Measurements from ENCODE around the gene NAPG. TPM values are rescaled to one million over a fixed set of nuclear protein-coding genes. Genes with fewer than 3 reads are reported as not detected.

The NAPG gene
- total RNA-seq, 1 donor from 2014 or later = 28.1 TPM

- intact Hi-C loops (cut with DNase I) = no loop called here
- H3K27ac ChIP-seq = no peak overlapping the region
- no peak for DNase-seq
Measured at GRCh38 chr18:10525371-10525691, 496 bp upstream of the NAPG start.

GRCh38 chr18:10526561-10526949 lies 728 bp downstream of the NAPG start:
- Histone ChIP-seq H3K36me3 (no peaks in the 10 kb centered on the region), H3K9me3 (no peaks in the 10 kb centered on the region), H3K27ac (peak overlapping the region; percentile 96), H3K4me1 (peaks cover 55% of the 10 kb centered on the region), H3K4me3 (peak overlapping the region; percentile 94), H3K27me3 (ENCODE audit: low read depth) (no peaks in the 10 kb centered on the region)
- DNase-seq (no peak), ATAC-seq (peak; percentile 7 to 15)
- intact Hi-C loops (cut with DNase I) = no loop called here
- TF ChIP-seq, protein P1, sequence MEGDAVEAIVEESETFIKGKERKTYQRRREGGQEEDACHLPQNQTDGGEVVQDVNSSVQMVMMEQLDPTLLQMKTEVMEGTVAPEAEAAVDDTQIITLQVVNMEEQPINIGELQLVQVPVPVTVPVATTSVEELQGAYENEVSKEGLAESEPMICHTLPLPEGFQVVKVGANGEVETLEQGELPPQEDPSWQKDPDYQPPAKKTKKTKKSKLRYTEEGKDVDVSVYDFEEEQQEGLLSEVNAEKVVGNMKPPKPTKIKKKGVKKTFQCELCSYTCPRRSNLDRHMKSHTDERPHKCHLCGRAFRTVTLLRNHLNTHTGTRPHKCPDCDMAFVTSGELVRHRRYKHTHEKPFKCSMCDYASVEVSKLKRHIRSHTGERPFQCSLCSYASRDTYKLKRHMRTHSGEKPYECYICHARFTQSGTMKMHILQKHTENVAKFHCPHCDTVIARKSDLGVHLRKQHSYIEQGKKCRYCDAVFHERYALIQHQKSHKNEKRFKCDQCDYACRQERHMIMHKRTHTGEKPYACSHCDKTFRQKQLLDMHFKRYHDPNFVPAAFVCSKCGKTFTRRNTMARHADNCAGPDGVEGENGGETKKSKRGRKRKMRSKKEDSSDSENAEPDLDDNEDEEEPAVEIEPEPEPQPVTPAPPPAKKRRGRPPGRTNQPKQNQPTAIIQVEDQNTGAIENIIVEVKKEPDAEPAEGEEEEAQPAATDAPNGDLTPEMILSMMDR (IDR thresholded peaks at IDR 0.05) = no peak

More at GRCh38 chr18:10525371-10525691, 496 bp upstream of the NAPG start:
- TF ChIP-seq, protein P1 (IDR thresholded peaks at IDR 0.05) = no peak
- peaks cover 43% of the 10 kb centered on the region for H3K4me1 ChIP-seq
- no peak for ATAC-seq
- no peaks in the 10 kb centered on the region for H3K36me3 ChIP-seq
- H3K4me3 ChIP-seq = peak overlapping the region; percentile 94
- no peaks in the 10 kb centered on the region for H3K27me3 ChIP-seq (ENCODE audit: low read depth)
- H3K9me3 ChIP-seq = no peaks in the 10 kb centered on the region

- TF ChIP-seq, protein P1 (IDR thresholded peaks at IDR 0.05) = no peak
- ATAC-seq (no peak), DNase-seq (no peak)
- Histone ChIP-seq H3K9me3 (no peaks in the 10 kb centered on the region), H3K4me3 (no peak overlapping the region), H3K36me3 (no peaks in the 10 kb centered on the region), H3K27me3 (ENCODE audit: low read depth) (no peaks in the 10 kb centered on the region), H3K4me1 (peaks cover 57% of the 10 kb centered on the region), H3K27ac (no peak overlapping the region)
- intact Hi-C loops (cut with DNase I) = no loop called here
Measured at GRCh38 chr18:10528439-10528838, 2.6 kb downstream of the NAPG start.

DNA sequence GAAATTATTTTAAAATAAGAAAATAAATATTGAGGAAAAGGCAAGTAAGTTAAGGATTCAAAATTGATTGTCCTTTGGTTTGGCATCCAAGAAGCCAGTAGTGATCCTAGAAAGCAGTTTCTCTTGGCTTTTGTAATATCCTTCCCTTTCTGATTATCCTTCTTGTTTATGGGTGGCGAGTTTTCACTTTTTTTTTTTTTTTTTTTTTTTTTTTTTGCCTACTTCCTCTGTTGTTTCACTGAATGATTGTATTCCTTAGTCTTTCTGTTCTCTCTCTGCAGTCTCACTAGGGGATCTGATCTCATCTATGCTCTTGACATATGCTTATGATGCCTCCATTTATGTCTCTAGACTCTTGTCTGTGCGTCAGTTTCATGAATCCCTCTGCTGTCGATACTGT lies 4.2 kb downstream of the NAPG start:
- ATAC-seq = no peak
- Histone ChIP-seq H3K27me3 (ENCODE audit: low read depth) (no peaks in the 10 kb centered on the region), H3K4me1 (peaks cover 55% of the 10 kb centered on the region), H3K9me3 (no peaks in the 10 kb centered on the region), H3K27ac (peak overlapping the region; percentile 7), H3K36me3 (no peaks in the 10 kb centered on the region), H3K4me3 (no peak overlapping the region)
- no peak for DNase-seq
- TF ChIP-seq, protein P1 (IDR thresholded peaks at IDR 0.05) = no peak
- intact Hi-C loops (cut with DNase I) = no loop called here

DNA sequence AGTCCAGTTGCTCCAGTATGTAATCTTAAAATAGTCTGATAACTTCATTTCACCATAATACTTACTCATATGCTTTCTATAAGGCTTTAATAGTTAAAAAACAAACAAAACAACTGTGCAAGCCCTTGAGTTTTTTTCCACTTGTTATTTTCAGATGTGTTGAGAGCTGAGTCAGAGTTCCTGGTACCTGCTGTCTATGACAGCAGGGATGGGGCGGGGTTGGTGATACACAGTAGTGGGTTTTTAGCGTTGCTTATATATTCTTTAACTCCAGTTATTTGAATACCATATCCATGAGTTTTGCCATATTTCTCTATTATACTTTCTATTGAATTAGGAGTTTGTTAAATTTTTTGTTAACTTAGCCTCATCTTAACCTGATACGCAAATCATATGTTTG lies 5.0 kb downstream of the NAPG start:
- H3K4me3 ChIP-seq = no peak overlapping the region
- no peaks in the 10 kb centered on the region for H3K27me3 ChIP-seq (ENCODE audit: low read depth)
- no peaks in the 10 kb centered on the region for H3K9me3 ChIP-seq
- no peak for DNase-seq
- peaks cover 2% of the 10 kb centered on the region for H3K36me3 ChIP-seq
- intact Hi-C loops (cut with DNase I) = no loop called here
- ATAC-seq = peak; percentile 27 to 46
- H3K4me1 ChIP-seq = peaks cover 48% of the 10 kb centered on the region
- TF ChIP-seq, protein P1 (IDR thresholded peaks at IDR 0.05) = no peak
- H3K27ac ChIP-seq = peak overlapping the region; percentile 7

GRCh38 chr18:10533111-10533510 lies 7.3 kb downstream of the NAPG start:
- TF ChIP-seq, protein P1 (IDR thresholded peaks at IDR 0.05) = no peak

More at GRCh38 chr18:10533111-10533510, 7.3 kb downstream of the NAPG start:
- Histone ChIP-seq H3K4me1 (peaks cover 32% of the 10 kb centered on the region), H3K4me3 (no peak overlapping the region), H3K36me3 (peaks cover 14% of the 10 kb centered on the region), H3K27ac (no peak overlapping the region), H3K27me3 (ENCODE audit: low read depth) (no peaks in the 10 kb centered on the region), H3K9me3 (no peaks in the 10 kb centered on the region)
- DNase-seq = no peak
- ATAC-seq = no peak
- intact Hi-C loops (cut with DNase I) = no loop called here
